Measurements from ENCODE around the gene ATG16L2. TPM values are rescaled to one million over a fixed set of nuclear protein-coding genes. Genes with fewer than 3 reads are reported as not detected.
A peak's percentile ranks its signal among the peaks of the same experiment; 100 is the strongest.

Gene ATG16L2
- total and polyA plus RNA-seq, 2 donors (not counting 1 experiment from before 2014, with no cell fraction given), result 212 to 350 TPM

DNA sequence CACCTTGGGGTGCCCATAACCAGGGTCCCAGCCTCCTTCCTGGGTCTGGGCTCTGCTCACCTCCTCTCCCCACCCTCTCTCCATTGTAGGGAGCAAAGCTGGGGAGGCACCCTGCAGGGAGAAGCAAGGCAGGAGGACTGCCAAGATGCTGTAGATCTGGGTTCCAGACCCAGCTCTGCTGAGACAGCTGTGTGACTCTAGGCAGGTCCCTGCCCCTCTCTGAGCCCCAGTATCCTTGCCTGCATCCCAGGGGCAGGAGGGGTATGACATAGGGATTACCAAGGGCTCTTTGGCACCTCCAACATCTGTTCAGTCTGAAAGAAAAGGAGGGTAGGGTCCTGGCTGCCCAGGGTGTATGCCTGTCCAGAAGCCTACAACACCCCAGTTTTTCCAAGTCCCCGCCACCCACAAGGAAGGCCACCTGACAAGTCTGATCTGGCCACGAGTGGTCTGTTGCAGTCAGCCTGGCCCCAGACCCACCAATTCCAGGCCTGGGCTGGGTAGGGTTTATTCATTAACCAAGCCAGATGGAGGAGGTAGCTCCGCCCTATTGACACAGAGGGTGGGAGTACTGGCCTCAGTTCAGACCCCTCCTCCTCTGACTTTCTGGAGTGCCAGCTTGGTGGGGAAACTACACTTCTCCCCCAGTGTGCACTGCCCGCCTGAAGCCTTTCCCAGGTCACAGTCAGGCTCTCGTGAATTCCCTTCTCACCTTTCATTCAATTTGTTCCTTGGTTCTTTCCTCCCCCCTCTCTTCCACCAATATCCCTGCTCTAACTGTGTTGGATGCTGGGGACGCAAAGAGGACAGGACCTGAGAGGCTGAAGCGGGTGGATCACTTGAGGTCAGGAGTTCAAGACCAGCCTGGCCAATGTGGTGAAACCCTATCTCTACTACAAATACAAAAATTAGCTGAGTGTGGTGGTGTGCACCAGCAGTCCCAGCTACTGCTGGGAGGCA, 35.4 kb upstream of the ATG16L2 start:
- H3K27me3 Mint-ChIP-seq, result no peaks in the 10 kb centered on the region
- Histone ChIP-seq H3K36me3 (replicated peaks in 1 of 2; ENCODE audit: control extremely low read depth in 1 of 2, control insufficient read depth in 1 of 2, extremely low read depth in 1 of 2, insufficient read depth in 2 of 2, low read length in 1 of 2) (no peaks in the 10 kb centered on the region), H3K9ac (ENCODE audit: low read length) (no peak overlapping the region), H3K27me3 (replicated peaks in 1 of 4; ENCODE audit: control extremely low read depth in 1 of 4, control insufficient read depth in 3 of 4, insufficient read depth in 4 of 4, low read length in 3 of 4) (no peaks in the 10 kb centered on the region), H3K27ac (ENCODE audit: low read length in 2 of 2) (no peak overlapping the region), H3K79me2 (ENCODE audit: control insufficient read depth, insufficient read depth, low read length) (peaks cover 28% of the 10 kb centered on the region), H3K4me1 (ENCODE audit: control insufficient read depth in 2 of 2, insufficient read depth in 2 of 2, low read length in 2 of 2) (peaks cover 24% of the 10 kb centered on the region in 2 donors), H3K4me3 (ENCODE audit: control extremely low read depth in 1 of 5, extremely low read depth in 1 of 5, insufficient read depth in 1 of 5, low read depth in 2 of 5, low read length in 4 of 5) (no peak overlapping the region), H2AFZ (ENCODE audit: insufficient read depth, low read depth, low read length, poor library complexity, severe bottlenecking) (no peak overlapping the region), H3K9me3 (ENCODE audit: control extremely low read depth in 1 of 3, control insufficient read depth in 2 of 3, insufficient read depth in 1 of 3, low read length in 2 of 3) (no peaks in the 10 kb centered on the region), H4K20me1 (ENCODE audit: control insufficient read depth, insufficient read depth, low read length, poor library complexity, severe bottlenecking) (peaks cover 17% of the 10 kb centered on the region), H3K4me2 (replicated peaks; ENCODE audit: low read depth, low read length, poor library complexity, severe bottlenecking) (no peak overlapping the region)
- no peaks in the 10 kb centered on the region for H3K9me3 Mint-ChIP-seq (ENCODE audit: insufficient read depth)
- intact Hi-C loops (cut with micrococcal nuclease), result no loop called here
- 100% methylated on average over 5 of the region's 7 CpGs for WGBS (ENCODE audit: insufficient coverage)
- TF ChIP-seq, protein P1, sequence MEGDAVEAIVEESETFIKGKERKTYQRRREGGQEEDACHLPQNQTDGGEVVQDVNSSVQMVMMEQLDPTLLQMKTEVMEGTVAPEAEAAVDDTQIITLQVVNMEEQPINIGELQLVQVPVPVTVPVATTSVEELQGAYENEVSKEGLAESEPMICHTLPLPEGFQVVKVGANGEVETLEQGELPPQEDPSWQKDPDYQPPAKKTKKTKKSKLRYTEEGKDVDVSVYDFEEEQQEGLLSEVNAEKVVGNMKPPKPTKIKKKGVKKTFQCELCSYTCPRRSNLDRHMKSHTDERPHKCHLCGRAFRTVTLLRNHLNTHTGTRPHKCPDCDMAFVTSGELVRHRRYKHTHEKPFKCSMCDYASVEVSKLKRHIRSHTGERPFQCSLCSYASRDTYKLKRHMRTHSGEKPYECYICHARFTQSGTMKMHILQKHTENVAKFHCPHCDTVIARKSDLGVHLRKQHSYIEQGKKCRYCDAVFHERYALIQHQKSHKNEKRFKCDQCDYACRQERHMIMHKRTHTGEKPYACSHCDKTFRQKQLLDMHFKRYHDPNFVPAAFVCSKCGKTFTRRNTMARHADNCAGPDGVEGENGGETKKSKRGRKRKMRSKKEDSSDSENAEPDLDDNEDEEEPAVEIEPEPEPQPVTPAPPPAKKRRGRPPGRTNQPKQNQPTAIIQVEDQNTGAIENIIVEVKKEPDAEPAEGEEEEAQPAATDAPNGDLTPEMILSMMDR (IDR thresholded peaks at IDR 0.05), result no peak
- no peak for TF ChIP-seq EZH2 (IDR thresholded peaks at IDR 0.05; ENCODE audit: borderline replicate concordance, insufficient read depth, low read depth, low read length, poor library complexity, severe bottlenecking)
- POLR2A ChIA-PET, result no interaction called here
- H3K27ac Mint-ChIP-seq, result peak overlapping the region; percentile 59
- ATAC-seq (ENCODE audit: low read depth), result no peak
- H3K4me3 Mint-ChIP-seq, result peak overlapping the region; percentile 75
- CTCF ChIA-PET, result interaction anchor here (1.0 to 1.4 kb wide), 3 partner anchors 11 to 14 kb away, joined by 3 to 4 read pairs (median 3); no protein-coding TSS in a partner anchor
- peaks cover 33% of the 10 kb centered on the region for H3K4me1 Mint-ChIP-seq
- DNase-seq, result no peak
